K562 (cell line): ENCODE results near the gene ACTR3. TPM values are rescaled to one million over a fixed set of nuclear protein-coding genes. Genes with fewer than 3 reads are reported as not detected.

Source experiments
- ATAC-seq: fragments of 200-7000 bp; cut with Tn5 transposase; 3 replicates; pipeline ENCODE4 v1.9.1; 2020; ENCODE audit warnings: moderate library complexity
- BruUV-seq: library from RNA; stranded (reverse); fragments of 400-500 nt; replicated peaks from 2 replicates; lab custom pipeline; 2021; lab: Mats Ljungman, UMichigan
- CTCF ChIA-PET: fragments of 300-600 bp; formaldehyde crosslinking; extraction: SDS; loops from one replicate; lab custom pipeline; 2021; ENCODE audit warnings: low intra/inter-chr PET ratio; lab: Yijun Ruan, JAX
- POLR2A ChIA-PET: fragments of 300-600, 350-650 bp; sonication (Branson Sonifier 250); formaldehyde crosslinking; extraction: SDS; loops from one replicate; lab custom pipeline; 2021; ENCODE audit warnings: antibody characterized with exemption, inconsistent platforms; lab: Yijun Ruan, JAX
- DNase-seq, 4 experiments: peaks; one replicate each; pipeline versions ENCODE4 v3.0.0 to v3.0.0-alpha.2; 2011 to 2018; ENCODE audit warnings: low spot score in 3 of 4, mixed read lengths in 3 of 4; ENCODE audit errors: extremely low read depth in 1 of 4
- FAIRE-seq: peaks from 2 replicates; lab custom pipeline; 2011; peaks lifted over from hg19 to GRCh38; lab: Jason Lieb, UNC
- H2AFZ ChIP-seq: 2 replicates; pipeline ENCODE4 v1.6.0; 2011; ENCODE audit warnings: low read depth, low read length, control low read depth, inconsistent platforms
- H3K27ac ChIP-seq: fragments of 200-600 bp; 3 replicates; pipeline ENCODE4 v1.8.0; 2011; ENCODE audit warnings: low read depth, mild to moderate bottlenecking, control low read depth, inconsistent platforms, low read length, moderate library complexity, mixed read lengths; ENCODE audit errors: extremely low read depth
- H3K27me3 ChIP-seq, 2 experiments: fragments of 300-600 bp in 1 of 2; 2 replicates in 1 of 2; 3 replicates in 1 of 2; pipeline versions ENCODE4 v1.6.0 to v1.8.0; 2011; ENCODE audit warnings: inconsistent platforms in 2 of 2, low read length in 2 of 2, mild to moderate bottlenecking in 1 of 2, mixed read lengths in 1 of 2, moderate library complexity in 1 of 2; ENCODE audit not compliant: control insufficient read depth in 2 of 2, insufficient read depth in 2 of 2
- H3K36me3 ChIP-seq: fragments of 300-600 bp; 3 replicates; pipeline ENCODE4 v1.8.0; 2011; ENCODE audit warnings: mild to moderate bottlenecking, low read length, inconsistent platforms; ENCODE audit not compliant: control insufficient read depth, insufficient read depth
- H3K4me1 ChIP-seq, 2 experiments: fragments of 200-600 bp in 1 of 2; replicated peaks in 1 of 2; 2 replicates in 1 of 2; 3 replicates in 1 of 2; pipeline versions ENCODE4 v1.5.1 to v1.8.0; 2011; ENCODE audit warnings: inconsistent platforms in 2 of 2, low read length in 2 of 2, mild to moderate bottlenecking in 1 of 2, mixed read lengths in 1 of 2, moderate library complexity in 1 of 2; ENCODE audit not compliant: control insufficient read depth in 2 of 2, insufficient read depth in 2 of 2
- H3K4me2 ChIP-seq: 2 replicates; pipeline ENCODE4 v1.6.1; 2011; ENCODE audit warnings: low read length, control low read depth, inconsistent platforms, mixed read lengths; ENCODE audit not compliant: insufficient read depth
- H3K4me3 ChIP-seq: fragments of 200-600 bp; sonication (generic), shearing (Covaris generic); 2 replicates; pipeline ENCODE4 v1.5.1; 2016; ENCODE audit warnings: control low read depth, inconsistent platforms
- H3K79me2 ChIP-seq: fragments of 200-600 bp; 3 replicates; pipeline ENCODE4 v1.8.0; 2011; ENCODE audit warnings: low read length, inconsistent platforms; ENCODE audit not compliant: control insufficient read depth, insufficient read depth
- H3K9ac ChIP-seq, 2 experiments: 2 replicates each; pipeline versions ENCODE4 v1.6.0 to v1.6.1; 2011; ENCODE audit warnings: low read depth in 2 of 2, low read length in 2 of 2, control low read depth in 1 of 2, inconsistent platforms in 1 of 2, mild to moderate bottlenecking in 1 of 2, mixed read lengths in 1 of 2; ENCODE audit not compliant: insufficient read depth in 1 of 2
- H3K9me1 ChIP-seq: one replicate; pipeline ENCODE4 v1.6.0; 2011; ENCODE audit warnings: inconsistent platforms, mild to moderate bottlenecking, low read length, moderate library complexity; ENCODE audit not compliant: control insufficient read depth, insufficient read depth
- H3K9me3 ChIP-seq: replicated peaks from 2 replicates; pipeline ENCODE4 v1.5.1; 2011; ENCODE audit warnings: low read depth, low read length, inconsistent platforms; ENCODE audit not compliant: control insufficient read depth, insufficient read depth
- H4K20me1 ChIP-seq: replicated peaks from 2 replicates; pipeline ENCODE4 v1.6.1; 2011; ENCODE audit warnings: low read length, inconsistent platforms, mixed read lengths; ENCODE audit not compliant: control insufficient read depth, insufficient read depth
- BCOR ChIP-seq: fragments of 450-650 bp; IDR thresholded peaks from 2 replicates; pipeline ENCODE4 v1.6.1; 2016
- HNRNPUL1 ChIP-seq: fragments of 200-400 bp; formaldehyde crosslinking; IDR thresholded peaks from 2 replicates; pipeline ENCODE4 v1.6.1; 2017; ENCODE audit warnings: low read length
- JUND ChIP-seq, 2 experiments: IDR thresholded peaks; 2 replicates in 1 of 2; 3 replicates in 1 of 2; pipeline ENCODE4 v1.6.1; 2011; ENCODE audit warnings: borderline replicate concordance in 2 of 2, low read depth in 2 of 2, low read length in 2 of 2, improper control_type of control experiment in 1 of 2, missing biosample characterization in 1 of 2, missing genetic modification characterization in 1 of 2, missing genetic modification reagents in 1 of 2
- MAZ ChIP-seq, 2 experiments: fragments of 450-650 bp in 1 of 2; sonication (generic) in 1 of 2; formaldehyde crosslinking; IDR thresholded peaks in 1 of 2; conservative IDR thresholded peaks in 1 of 2; 2 replicates each; pipeline versions ENCODE4 v1.4.0 to v1.5.0; 2020; ENCODE audit warnings: mild to moderate bottlenecking in 1 of 2, missing genetic modification reagents in 1 of 2
- SLC30A9 ChIP-seq: fragments of 250-450 bp; sonication (Bioruptor Pico); IDR thresholded peaks from 2 replicates; pipeline ENCODE4 v1.8.0; 2022; ENCODE audit warnings: mild to moderate bottlenecking, moderate library complexity
- SRSF9 ChIP-seq: fragments of 200-400 bp; formaldehyde crosslinking; IDR thresholded peaks from 2 replicates; pipeline ENCODE4 v1.6.1; 2017; ENCODE audit warnings: low read depth, low read length, borderline replicate concordance
- ZNF146 ChIP-seq: IDR thresholded peaks from one replicate; pipeline ENCODE4 v1.6.1; 2018; ENCODE audit warnings: missing compliant biosample characterization; ENCODE audit not compliant: unreplicated experiment
- ZNF766 ChIP-seq: fragments of 200-800 bp; sonication (Bioruptor generic); conservative IDR thresholded peaks from 2 replicates; pipeline ENCODE4 v1.6.1; 2016; ENCODE audit warnings: missing genetic modification characterization, missing compliant biosample characterization
- WGBS: fragments of 100-300 bp; shearing (Covaris generic); methylation state at CpG from one replicate; pipeline ENCODE4 v1.1.6; 2016; ENCODE audit warnings: low coverage, mixed read lengths; ENCODE audit not compliant: insufficient coverage; ENCODE audit errors: missing lambda C conversion rate; 5-methylcytosine and 5-hydroxymethylcytosine counted together
- in situ Hi-C: fragments of 300-500 bp; cut with MboI; formaldehyde crosslinking; loops from 4 replicates; pipeline ENCODE4 v1.15.0; 2018; ENCODE audit warnings: inconsistent platforms, mixed read lengths
- intact Hi-C: fragments of 100-400 bp; cut with micrococcal nuclease; formaldehyde crosslinking; loops from 2 replicates; pipeline ENCODE4 v1.14.2; 2022
- polyA plus RNA-seq, 8 experiments: library from polyadenylated mRNA; depleted of rRNA in 4 of 8; stranded (reverse) in 5 of 8; unstranded in 3 of 8; fragments of >200 nt; fragmentation: Nextera tagmentation in 2 of 8; fragmentation: Illumina TruSeq in 1 of 8; extraction: Ambion mirVana in 2 of 8; extraction: Trizol in 1 of 8; gene quantifications; 2 replicates each; pipeline versions ENCODE4 v1.2.1 to v1.2.3, GENCODE V29; 2011 to 2014; ENCODE audit warnings: inconsistent platforms in 1 of 8, missing spikeins in 1 of 8
- total RNA-seq, 7 experiments: library from RNA; depleted of rRNA in 6 of 7; stranded (reverse); fragments of >200 nt in 6 of 7; fragmentation: Illumina TruSeq in 2 of 7; extraction: Trizol in 2 of 7; gene quantifications; 2 replicates each; pipeline versions ENCODE4 v1.2.1 to v1.2.3, GENCODE V29; 2011 to 2021; ENCODE audit warnings: low replicate concordance in 1 of 7
- TF ChIP-seq, protein P1 (sequence below): fragments of 150-350 bp; IDR thresholded peaks from 2 replicates; pipeline ENCODE4 v1.6.1; 2014; ENCODE audit warnings: low read depth, mild to moderate bottlenecking, low read length, borderline replicate concordance
- TF ChIP-seq, protein P2 (sequence below): sonication (generic); formaldehyde crosslinking; IDR thresholded peaks from 2 replicates; pipeline ENCODE4 v1.8.1; 2023; ENCODE audit warnings: mild to moderate bottlenecking, missing genetic modification reagents
- TF ChIP-seq, protein P3 (sequence below): IDR thresholded peaks from 2 replicates; pipeline ENCODE4 v1.6.1; 2011; ENCODE audit warnings: borderline replicate concordance, low read depth, mild to moderate bottlenecking, moderate library complexity, low read length; ENCODE audit not compliant: insufficient read depth, poor library complexity, severe bottlenecking
- TF ChIP-seq, protein P4 (sequence below): sonication (generic); formaldehyde crosslinking; IDR thresholded peaks from 2 replicates; pipeline ENCODE4 v1.8.1; 2023; ENCODE audit warnings: mild to moderate bottlenecking, missing genetic modification reagents

Gene ACTR3
- total and polyA plus RNA-seq, 9 of the 15 experiments (the other 6 are each of a cell fraction or from before 2014, with no cell fraction given): 49.0 to 354 (median 249) TPM

DNA sequence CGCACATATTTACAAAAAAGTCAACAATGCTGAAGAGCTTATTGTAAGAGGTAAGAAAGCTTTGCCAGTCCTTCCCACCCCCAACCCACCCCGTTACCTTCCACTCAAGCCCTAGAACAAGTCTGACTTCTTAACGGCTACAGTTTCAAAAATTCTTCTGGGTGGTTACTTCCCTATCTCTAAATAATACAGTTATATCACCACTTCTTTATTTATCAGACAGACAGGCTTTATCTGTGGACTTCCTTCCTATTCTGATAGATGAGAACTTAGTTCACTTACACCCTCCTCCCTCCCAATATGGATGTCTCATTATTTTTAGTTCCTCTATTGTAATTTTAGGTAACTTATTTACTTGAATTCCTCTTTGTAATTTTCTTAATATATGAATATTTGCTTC lies 26.7 kb upstream of the ACTR3 start:
- Histone ChIP-seq H3K9me1 (no peaks in the 10 kb centered on the region), H3K9ac (no peak overlapping the region), H2AFZ (peak overlapping the region; percentile 26; the same call in 1 of the 2 replicates), H3K4me2 (no peak overlapping the region), H3K9me3 (no peaks in the 10 kb centered on the region), H3K79me2 (no peaks in the 10 kb centered on the region), H3K4me1 (peaks cover 0 to 11% of the 10 kb centered on the region in 2 experiments; a peak in 4 of 5 replicates), H3K27ac (no peak overlapping the region), H3K27me3 (no peaks in the 10 kb centered on the region), H4K20me1 (no peaks in the 10 kb centered on the region), H3K36me3 (no peaks in the 10 kb centered on the region), H3K4me3 (no peak overlapping the region)
- in situ Hi-C loops: no loop called here
- ChIA-PET CTCF (no interaction called here), POLR2A (no interaction called here)
- ATAC-seq (no peak), FAIRE-seq (no peak), DNase-seq (no peak)
- no TSS peak for BruUV-seq
- 46% methylated on average over 3 of the region's 3 CpGs for WGBS
- intact Hi-C loops: no loop called here
- TF ChIP-seq MAZ (CRISPR knock-in tag; conservative IDR thresholded peaks at IDR 0.05 in 1 of 2, IDR thresholded peaks at IDR 0.05 in 1 of 2) (no peak), HNRNPUL1 (no peak), BCOR (no peak), JUND (IDR thresholded peaks at IDR 0.05; ENCODE audit: borderline replicate concordance, low read depth, low read length) (no peak), JUND (tag; IDR thresholded peaks at IDR 0.05; ENCODE audit: borderline replicate concordance, low read depth, low read length) (no peak), ZNF146 (no peak), SRSF9 (no peak), ZNF766 (CRISPR knock-in tag) (no peak), SLC30A9 (CRISPR knock-in tag) (no peak)
- TF ChIP-seq, protein P1, sequence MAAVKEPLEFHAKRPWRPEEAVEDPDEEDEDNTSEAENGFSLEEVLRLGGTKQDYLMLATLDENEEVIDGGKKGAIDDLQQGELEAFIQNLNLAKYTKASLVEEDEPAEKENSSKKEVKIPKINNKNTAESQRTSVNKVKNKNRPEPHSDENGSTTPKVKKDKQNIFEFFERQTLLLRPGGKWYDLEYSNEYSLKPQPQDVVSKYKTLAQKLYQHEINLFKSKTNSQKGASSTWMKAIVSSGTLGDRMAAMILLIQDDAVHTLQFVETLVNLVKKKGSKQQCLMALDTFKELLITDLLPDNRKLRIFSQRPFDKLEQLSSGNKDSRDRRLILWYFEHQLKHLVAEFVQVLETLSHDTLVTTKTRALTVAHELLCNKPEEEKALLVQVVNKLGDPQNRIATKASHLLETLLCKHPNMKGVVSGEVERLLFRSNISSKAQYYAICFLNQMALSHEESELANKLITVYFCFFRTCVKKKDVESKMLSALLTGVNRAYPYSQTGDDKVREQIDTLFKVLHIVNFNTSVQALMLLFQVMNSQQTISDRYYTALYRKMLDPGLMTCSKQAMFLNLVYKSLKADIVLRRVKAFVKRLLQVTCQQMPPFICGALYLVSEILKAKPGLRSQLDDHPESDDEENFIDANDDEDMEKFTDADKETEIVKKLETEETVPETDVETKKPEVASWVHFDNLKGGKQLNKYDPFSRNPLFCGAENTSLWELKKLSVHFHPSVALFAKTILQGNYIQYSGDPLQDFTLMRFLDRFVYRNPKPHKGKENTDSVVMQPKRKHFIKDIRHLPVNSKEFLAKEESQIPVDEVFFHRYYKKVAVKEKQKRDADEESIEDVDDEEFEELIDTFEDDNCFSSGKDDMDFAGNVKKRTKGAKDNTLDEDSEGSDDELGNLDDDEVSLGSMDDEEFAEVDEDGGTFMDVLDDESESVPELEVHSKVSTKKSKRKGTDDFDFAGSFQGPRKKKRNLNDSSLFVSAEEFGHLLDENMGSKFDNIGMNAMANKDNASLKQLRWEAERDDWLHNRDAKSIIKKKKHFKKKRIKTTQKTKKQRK: no peak
- TF ChIP-seq, protein P2, sequence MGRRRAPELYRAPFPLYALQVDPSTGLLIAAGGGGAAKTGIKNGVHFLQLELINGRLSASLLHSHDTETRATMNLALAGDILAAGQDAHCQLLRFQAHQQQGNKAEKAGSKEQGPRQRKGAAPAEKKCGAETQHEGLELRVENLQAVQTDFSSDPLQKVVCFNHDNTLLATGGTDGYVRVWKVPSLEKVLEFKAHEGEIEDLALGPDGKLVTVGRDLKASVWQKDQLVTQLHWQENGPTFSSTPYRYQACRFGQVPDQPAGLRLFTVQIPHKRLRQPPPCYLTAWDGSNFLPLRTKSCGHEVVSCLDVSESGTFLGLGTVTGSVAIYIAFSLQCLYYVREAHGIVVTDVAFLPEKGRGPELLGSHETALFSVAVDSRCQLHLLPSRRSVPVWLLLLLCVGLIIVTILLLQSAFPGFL (CRISPR knock-in tag): no peak
- TF ChIP-seq, protein P3, sequence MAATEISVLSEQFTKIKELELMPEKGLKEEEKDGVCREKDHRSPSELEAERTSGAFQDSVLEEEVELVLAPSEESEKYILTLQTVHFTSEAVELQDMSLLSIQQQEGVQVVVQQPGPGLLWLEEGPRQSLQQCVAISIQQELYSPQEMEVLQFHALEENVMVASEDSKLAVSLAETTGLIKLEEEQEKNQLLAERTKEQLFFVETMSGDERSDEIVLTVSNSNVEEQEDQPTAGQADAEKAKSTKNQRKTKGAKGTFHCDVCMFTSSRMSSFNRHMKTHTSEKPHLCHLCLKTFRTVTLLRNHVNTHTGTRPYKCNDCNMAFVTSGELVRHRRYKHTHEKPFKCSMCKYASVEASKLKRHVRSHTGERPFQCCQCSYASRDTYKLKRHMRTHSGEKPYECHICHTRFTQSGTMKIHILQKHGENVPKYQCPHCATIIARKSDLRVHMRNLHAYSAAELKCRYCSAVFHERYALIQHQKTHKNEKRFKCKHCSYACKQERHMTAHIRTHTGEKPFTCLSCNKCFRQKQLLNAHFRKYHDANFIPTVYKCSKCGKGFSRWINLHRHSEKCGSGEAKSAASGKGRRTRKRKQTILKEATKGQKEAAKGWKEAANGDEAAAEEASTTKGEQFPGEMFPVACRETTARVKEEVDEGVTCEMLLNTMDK: no peak
- TF ChIP-seq, protein P4, sequence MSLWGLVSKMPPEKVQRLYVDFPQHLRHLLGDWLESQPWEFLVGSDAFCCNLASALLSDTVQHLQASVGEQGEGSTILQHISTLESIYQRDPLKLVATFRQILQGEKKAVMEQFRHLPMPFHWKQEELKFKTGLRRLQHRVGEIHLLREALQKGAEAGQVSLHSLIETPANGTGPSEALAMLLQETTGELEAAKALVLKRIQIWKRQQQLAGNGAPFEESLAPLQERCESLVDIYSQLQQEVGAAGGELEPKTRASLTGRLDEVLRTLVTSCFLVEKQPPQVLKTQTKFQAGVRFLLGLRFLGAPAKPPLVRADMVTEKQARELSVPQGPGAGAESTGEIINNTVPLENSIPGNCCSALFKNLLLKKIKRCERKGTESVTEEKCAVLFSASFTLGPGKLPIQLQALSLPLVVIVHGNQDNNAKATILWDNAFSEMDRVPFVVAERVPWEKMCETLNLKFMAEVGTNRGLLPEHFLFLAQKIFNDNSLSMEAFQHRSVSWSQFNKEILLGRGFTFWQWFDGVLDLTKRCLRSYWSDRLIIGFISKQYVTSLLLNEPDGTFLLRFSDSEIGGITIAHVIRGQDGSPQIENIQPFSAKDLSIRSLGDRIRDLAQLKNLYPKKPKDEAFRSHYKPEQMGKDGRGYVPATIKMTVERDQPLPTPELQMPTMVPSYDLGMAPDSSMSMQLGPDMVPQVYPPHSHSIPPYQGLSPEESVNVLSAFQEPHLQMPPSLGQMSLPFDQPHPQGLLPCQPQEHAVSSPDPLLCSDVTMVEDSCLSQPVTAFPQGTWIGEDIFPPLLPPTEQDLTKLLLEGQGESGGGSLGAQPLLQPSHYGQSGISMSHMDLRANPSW (CRISPR knock-in tag): no peak
